H1 (cell line): ENCODE data around the gene LCE6A. TPM values are rescaled to one million over a fixed set of nuclear protein-coding genes. Genes with fewer than 3 reads are reported as not detected.

ENCODE experiments used
- ASH2L ChIP-seq: fragments of 200-600, 300-600 bp; sonication (generic); IDR thresholded peaks from one replicate; pipeline ENCODE4 v1.7.1; 2017; ENCODE audit warnings: low read length
- FOSL1 ChIP-seq: IDR thresholded peaks from 2 replicates; pipeline ENCODE4 v1.6.1; 2011; ENCODE audit warnings: mild to moderate bottlenecking, low read depth, low read length, moderate library complexity; ENCODE audit not compliant: insufficient read depth
- SAP30 ChIP-seq: fragments of 300-600 bp; sonication (generic); IDR thresholded peaks from 2 replicates; pipeline ENCODE4 v1.7.1; 2012; ENCODE audit warnings: low read length, moderate library complexity, mild to moderate bottlenecking, inconsistent platforms; ENCODE audit not compliant: insufficient read depth, insufficient replicate concordance
- TCF12 ChIP-seq: IDR thresholded peaks from 2 replicates; pipeline ENCODE4 v1.6.1; 2011; ENCODE audit warnings: low read depth, mild to moderate bottlenecking, low read length
- polyA plus RNA-seq, 7 experiments: library from polyadenylated mRNA; depleted of rRNA in 3 of 7; stranded (reverse) in 5 of 7; unstranded in 2 of 7; fragments of >200 nt in 5 of 7; fragments of 200-250 nt in 2 of 7; gene quantifications; 1 replicate in 5 of 7; 2 replicates in 1 of 7; 4 replicates in 1 of 7; pipeline versions ENCODE4 v1.2.1 to v1.2.3, GENCODE V29; 2011 to 2013; ENCODE audit warnings: missing spikeins in 2 of 7, mixed read lengths in 2 of 7
- total RNA-seq: library from RNA; stranded (reverse); fragmentation: NEBNext Ultra II Directional; extraction: Animal tissue kit (Norgen Biotek cat#: 25700); gene quantifications from 2 replicates; pipeline ENCODE4 v1.2.1, GENCODE V29; 2021

The LCE6A gene
- total and polyA plus RNA-seq, 2 of the 8 experiments (the other 6 are each of a cell fraction or from before 2014, with no cell fraction given), result not detected

- no peak for TF ChIP-seq TCF12
- no peak for TF ChIP-seq SAP30
- TF ChIP-seq ASH2L, result no peak
- TF ChIP-seq FOSL1, result no peak
- TF ChIP-seq, all 59 proteins: peak for 0
Observed at GRCh38 chr1:152888126-152888525, 45.5 kb downstream of the LCE6A start (continued).

Other genes with a start within 250 kb of the LCE6A start
- not detected in 2 replicates for gene LCE3C, start 242.6 kb upstream of the LCE6A start, total RNA-seq
- not detected in 2 replicates for gene LCE3C, start 242.6 kb upstream of the LCE6A start, polyA plus RNA-seq (2011; rRNA removed)
- not detected in 2 replicates for gene LCE3B, start 229.0 kb upstream of the LCE6A start, total RNA-seq
- not detected in 2 replicates for gene LCE3B, start 229.0 kb upstream of the LCE6A start, polyA plus RNA-seq (2011; rRNA removed)
- not detected in 2 replicates for gene LCE3A, start 219.8 kb upstream of the LCE6A start, total RNA-seq
- gene LCE3A, start 219.8 kb upstream of the LCE6A start, polyA plus RNA-seq (2011; rRNA removed), result not detected in 2 replicates
- not detected in 2 replicates for gene LCE2D, start 179.5 kb upstream of the LCE6A start, total RNA-seq
- gene LCE2D, start 179.5 kb upstream of the LCE6A start, polyA plus RNA-seq (2011; rRNA removed), result not detected in 2 replicates
- not detected in 2 replicates for gene LCE2C, start 167.6 kb upstream of the LCE6A start, total RNA-seq
- not detected in 2 replicates for gene LCE2C, start 167.6 kb upstream of the LCE6A start, polyA plus RNA-seq (2011; rRNA removed)
- gene LCE2B, start 156.7 kb upstream of the LCE6A start, total RNA-seq, result not detected in 2 replicates
- not detected in 2 replicates for gene LCE2B, start 156.7 kb upstream of the LCE6A start, polyA plus RNA-seq (2011; rRNA removed)
- not detected in 2 replicates for gene LCE2A, start 144.5 kb upstream of the LCE6A start, total RNA-seq
- gene LCE2A, start 144.5 kb upstream of the LCE6A start, polyA plus RNA-seq (2011; rRNA removed), result not detected in 2 replicates
- gene LCE4A, start 134.7 kb upstream of the LCE6A start, total RNA-seq, result not detected in 2 replicates
- gene LCE4A, start 134.7 kb upstream of the LCE6A start, polyA plus RNA-seq (2011; rRNA removed), result not detected in 2 replicates
- gene KPRP, start 84.8 kb upstream of the LCE6A start, total RNA-seq, result not detected in 2 replicates
- gene KPRP, start 84.8 kb upstream of the LCE6A start, polyA plus RNA-seq (2011; rRNA removed), result not detected in 2 replicates
- not detected in 2 replicates for gene LCE1F, start 67.7 kb upstream of the LCE6A start, total RNA-seq
- gene LCE1F, start 67.7 kb upstream of the LCE6A start, polyA plus RNA-seq (2011; rRNA removed), result not detected in 2 replicates
- not detected in 2 replicates for gene LCE1E, start 56.6 kb upstream of the LCE6A start, total RNA-seq
- gene LCE1E, start 56.6 kb upstream of the LCE6A start, polyA plus RNA-seq (2011; rRNA removed), result not detected in 2 replicates
- gene LCE1D, start 46.1 kb upstream of the LCE6A start, total RNA-seq, result not detected in 2 replicates
- not detected in 2 replicates for gene LCE1D, start 46.1 kb upstream of the LCE6A start, polyA plus RNA-seq (2011; rRNA removed)
- not detected in 2 replicates for gene LCE1C, start 36.2 kb upstream of the LCE6A start, total RNA-seq
- not detected in 2 replicates for gene LCE1C, start 36.2 kb upstream of the LCE6A start, polyA plus RNA-seq (2011; rRNA removed)
- gene LCE1B, start 30.9 kb upstream of the LCE6A start, total RNA-seq, result not detected in 2 replicates
- gene LCE1B, start 30.9 kb upstream of the LCE6A start, polyA plus RNA-seq (2011; rRNA removed), result not detected in 2 replicates
- not detected in 2 replicates for gene LCE1A, start 15.4 kb upstream of the LCE6A start, total RNA-seq
- not detected in 2 replicates for gene LCE1A, start 15.4 kb upstream of the LCE6A start, polyA plus RNA-seq (2011; rRNA removed)
- gene LCE7A, start 17.1 kb downstream of the LCE6A start, total RNA-seq, result not detected in 2 replicates
- gene LCE7A, start 17.1 kb downstream of the LCE6A start, polyA plus RNA-seq (2011; rRNA removed), result not detected in 2 replicates
- gene SMCP, start 35.5 kb downstream of the LCE6A start, total RNA-seq, result not detected in 2 replicates
- not detected in 2 replicates for gene SMCP, start 35.5 kb downstream of the LCE6A start, polyA plus RNA-seq (2011; rRNA removed)
- gene IVL, start 65.7 kb downstream of the LCE6A start, total RNA-seq, result not detected in 2 replicates
- gene IVL, start 65.7 kb downstream of the LCE6A start, polyA plus RNA-seq (2011; rRNA removed), result not detected in 2 replicates
- not detected in 2 replicates for gene SPRR5, start 104.3 kb downstream of the LCE6A start, total RNA-seq
- not detected in 2 replicates for gene SPRR5, start 104.3 kb downstream of the LCE6A start, polyA plus RNA-seq (2011; rRNA removed)
- gene SPRR4, start 127.8 kb downstream of the LCE6A start, total RNA-seq, result not detected in 2 replicates
- gene SPRR4, start 127.8 kb downstream of the LCE6A start, polyA plus RNA-seq (2011; rRNA removed), result not detected in 2 replicates
- not detected in 2 replicates for gene SPRR1A, start 141.2 kb downstream of the LCE6A start, total RNA-seq
- not detected in 2 replicates for gene SPRR1A, start 141.2 kb downstream of the LCE6A start, polyA plus RNA-seq (2011; rRNA removed)
- gene SPRR3, start 158.9 kb downstream of the LCE6A start, total RNA-seq, result not detected in 2 replicates
- not detected in 2 replicates for gene SPRR3, start 158.9 kb downstream of the LCE6A start, polyA plus RNA-seq (2011; rRNA removed)
- not detected in 2 replicates for gene SPRR1B, start 188.3 kb downstream of the LCE6A start, total RNA-seq
- gene SPRR1B, start 188.3 kb downstream of the LCE6A start, polyA plus RNA-seq (2011; rRNA removed), result 0.16 and 0.23 TPM in 2 replicates
- not detected in 2 replicates for gene SPRR2D, start 198.3 kb downstream of the LCE6A start, total RNA-seq
- gene SPRR2D, start 198.3 kb downstream of the LCE6A start, polyA plus RNA-seq (2011; rRNA removed), result not detected in 2 replicates
- not detected in 2 replicates for gene SPRR2A, start 214.7 kb downstream of the LCE6A start, total RNA-seq
- not detected in 2 replicates for gene SPRR2A, start 214.7 kb downstream of the LCE6A start, polyA plus RNA-seq (2011; rRNA removed)
- not detected in 2 replicates for gene SPRR2B, start 228.8 kb downstream of the LCE6A start, total RNA-seq
- not detected in 2 replicates for gene SPRR2B, start 228.8 kb downstream of the LCE6A start, polyA plus RNA-seq (2011; rRNA removed)